NCI-H2227 (cell line): ENCODE results near the gene HK3.

Experiments
- DNase-seq: peaks from one replicate; lab custom pipeline; 2025; ENCODE audit not compliant: unreplicated experiment; lab: John Stamatoyannopoulos, UW

The HK3 gene

DNA sequence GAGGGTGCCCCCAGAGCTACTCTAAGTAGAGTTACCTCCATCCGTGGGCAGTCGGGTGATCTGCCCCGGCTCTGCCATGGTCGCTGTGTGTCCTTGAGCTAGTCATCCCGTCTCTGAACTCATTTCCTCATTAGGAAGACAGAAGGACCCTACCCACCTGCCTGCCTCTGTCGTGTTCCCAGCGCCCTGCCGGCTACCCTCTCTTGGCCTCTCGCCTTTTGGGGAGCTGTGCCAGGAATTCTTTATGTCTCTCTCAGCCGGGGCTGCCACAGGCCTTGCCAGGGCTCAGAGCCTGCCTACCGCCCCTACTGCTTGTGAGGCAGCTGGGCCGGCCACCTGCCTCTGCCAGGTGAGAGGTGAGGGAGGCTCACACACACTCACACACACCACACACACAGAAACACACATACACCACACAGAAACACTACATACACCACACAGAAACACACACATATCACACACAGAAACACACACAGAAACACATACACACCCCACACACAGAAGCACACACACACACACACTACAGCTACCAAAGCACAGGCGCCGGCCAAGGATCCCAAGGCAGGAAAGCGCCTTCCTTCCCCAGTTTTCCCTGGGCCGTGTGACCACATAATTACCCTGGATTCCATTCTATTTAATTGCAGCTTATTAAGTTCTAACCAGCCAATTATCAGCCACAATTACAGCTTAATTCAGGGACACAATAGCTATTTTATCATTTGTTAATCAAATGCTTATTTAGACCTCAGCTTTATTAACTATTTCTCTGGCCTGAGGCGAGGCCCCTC, 47.1 kb downstream of the HK3 start:
- DNase-seq = no peak

DNA sequence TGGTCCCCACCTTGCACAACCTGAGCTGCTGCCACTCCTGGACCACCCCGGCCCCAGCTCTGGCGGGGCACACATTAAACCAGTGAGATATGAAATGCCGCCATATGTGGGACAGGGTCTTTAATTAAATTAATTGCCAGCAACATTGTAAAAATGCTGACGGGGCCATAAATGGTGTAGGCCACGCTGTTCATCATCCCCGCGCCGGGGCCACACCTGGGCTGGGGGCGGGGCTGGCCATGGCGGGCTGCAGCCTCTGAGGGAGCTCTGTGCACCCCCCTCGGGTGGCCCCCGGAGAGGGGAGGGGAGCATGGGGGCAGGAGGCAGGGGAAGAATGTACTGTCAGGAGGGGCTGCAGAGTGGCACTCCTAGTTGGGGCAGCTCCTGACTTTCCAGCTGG, 47.8 kb downstream of the HK3 start:
- no peak for DNase-seq

DNA sequence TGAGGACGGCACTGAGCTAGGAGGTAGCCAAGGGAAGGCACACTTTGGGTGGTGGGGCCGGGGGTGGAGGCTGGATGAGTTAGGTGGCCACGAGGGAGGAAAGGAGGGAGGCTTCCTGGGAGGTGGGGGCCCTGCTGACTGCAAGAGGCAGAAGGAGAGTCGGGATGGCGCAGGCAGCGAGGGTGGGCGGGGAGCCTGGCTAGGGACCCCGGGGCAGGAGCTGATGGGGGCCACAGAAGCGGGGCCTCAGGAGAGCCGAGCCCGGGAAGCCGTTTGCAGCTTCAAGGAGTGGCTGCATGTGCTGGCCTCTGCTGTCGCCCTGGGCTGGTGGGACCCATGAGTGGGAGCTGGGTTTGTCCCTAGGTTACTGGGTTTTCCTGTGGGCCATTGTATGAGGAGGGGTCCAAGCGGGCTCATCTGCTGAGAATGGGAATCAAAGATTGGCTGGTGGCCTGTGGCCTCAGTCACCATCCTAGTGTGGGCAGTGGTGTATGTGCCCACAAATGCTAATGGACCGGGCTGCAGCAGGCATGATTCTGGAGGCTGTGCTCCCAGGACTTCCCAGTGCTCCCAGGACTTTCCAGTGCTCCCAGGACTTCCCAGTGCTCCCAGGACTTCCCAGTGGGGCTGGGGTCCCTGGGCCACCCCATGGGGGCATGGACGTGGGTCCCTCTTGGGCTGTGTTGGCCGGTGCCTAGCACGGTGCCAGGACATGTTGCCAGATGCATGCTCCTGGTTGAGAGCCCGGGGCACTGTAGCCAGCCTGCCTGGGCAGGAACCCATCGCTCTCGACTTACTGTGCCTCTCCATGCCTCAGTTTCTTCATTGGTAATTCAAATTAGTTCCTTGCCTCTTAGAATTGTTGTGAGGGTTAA, 48.5 kb downstream of the HK3 start:
- no peak for DNase-seq

DNA sequence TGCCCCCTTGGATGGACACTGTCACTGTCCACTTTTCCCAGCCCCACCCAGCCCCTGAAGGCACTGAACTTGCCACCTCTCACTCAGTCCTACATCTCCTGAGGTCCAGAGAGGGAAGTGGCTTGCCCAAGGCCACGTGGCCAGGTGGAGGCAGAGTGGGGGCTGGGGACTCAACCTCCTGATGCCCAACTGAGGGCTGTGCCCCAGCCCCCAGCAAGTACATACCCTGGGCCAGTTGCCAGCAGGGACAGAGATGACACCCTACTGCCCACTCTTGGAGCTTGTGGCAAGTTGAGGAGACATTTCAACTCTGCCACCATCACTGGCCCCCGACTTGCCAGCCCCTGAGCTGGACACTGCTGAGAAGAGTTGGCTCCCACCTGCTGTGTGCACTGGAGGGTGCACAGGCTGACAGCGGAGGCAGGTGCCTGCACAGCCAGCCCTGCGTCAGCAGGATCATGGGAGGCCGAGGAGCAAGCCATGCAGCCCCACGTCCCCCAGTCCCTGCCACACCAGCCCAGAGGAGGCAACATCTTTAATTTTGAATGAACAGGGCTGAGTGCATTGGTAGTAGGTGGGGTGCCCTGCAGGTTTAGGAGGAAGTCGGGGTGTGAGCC, 49.4 kb downstream of the HK3 start:
- DNase-seq = no peak

DNA sequence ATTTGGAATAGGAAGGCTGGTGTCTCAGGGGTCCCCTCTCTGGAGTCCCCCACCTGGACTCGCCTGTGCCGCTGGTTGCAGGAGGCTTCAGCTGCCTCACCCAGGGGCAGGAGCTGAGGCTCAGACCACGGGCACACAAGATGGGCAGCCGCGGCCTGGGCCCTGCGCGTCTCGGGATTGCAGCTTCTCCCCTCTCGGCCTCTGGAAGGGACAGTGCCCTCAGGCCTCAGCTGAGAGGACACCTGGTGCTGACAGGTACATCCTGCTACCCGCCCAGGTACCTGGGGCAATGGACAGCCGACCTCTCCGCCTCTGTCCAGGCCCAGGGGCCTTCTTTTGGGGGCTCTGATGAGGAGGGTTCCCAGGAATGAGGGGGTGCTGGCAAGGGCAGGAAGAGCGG, 50.5 kb downstream of the HK3 start:
- DNase-seq = no peak

DNA sequence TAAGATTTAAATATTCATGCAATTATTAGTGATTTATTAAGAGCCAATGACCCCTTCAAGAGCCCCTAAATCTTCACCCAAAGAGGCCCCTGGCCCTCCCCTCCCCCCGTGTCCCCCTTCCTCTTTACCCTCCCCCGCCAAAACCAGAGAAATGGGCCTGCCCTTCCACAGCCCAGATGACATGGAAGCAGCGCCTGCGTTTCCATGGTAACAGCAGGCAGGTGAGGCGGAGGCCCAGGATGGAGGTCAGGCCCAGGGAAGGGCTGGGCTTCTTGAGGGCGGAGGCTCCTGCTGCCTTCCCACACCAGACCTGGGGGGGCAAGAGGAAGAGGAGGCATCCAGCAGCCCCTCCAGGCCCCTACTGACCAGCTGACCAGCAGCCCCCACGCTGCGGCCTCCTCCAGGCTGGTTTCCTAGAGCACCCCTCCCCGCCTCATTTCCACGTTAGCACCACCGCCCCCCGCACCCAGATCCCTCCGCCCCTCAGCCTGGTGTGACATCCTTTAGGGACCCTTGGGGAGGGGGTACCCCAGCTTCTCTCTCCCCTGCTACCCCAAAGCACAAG, 51.3 kb downstream of the HK3 start:
- no peak for DNase-seq

DNA sequence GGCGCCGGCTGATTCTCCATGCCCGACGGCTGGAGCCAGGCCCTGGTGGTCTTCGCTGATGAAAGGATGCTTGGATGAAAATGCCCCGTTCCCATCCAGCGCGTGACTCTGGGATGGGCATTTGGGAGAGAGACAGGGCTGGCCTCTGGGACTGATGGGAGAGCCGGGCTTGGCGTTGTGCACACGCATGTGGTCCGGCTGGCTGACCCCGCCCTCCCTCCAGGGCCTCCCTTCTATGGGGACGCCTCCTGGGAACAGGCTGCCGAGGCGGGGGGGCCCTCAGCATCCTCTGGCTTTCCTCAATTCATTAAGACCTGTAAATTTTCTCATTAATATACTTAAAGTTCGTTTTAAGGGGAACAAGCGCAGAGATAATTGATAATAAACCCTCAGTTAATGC, 52.0 kb downstream of the HK3 start:
- no peak for DNase-seq

DNA sequence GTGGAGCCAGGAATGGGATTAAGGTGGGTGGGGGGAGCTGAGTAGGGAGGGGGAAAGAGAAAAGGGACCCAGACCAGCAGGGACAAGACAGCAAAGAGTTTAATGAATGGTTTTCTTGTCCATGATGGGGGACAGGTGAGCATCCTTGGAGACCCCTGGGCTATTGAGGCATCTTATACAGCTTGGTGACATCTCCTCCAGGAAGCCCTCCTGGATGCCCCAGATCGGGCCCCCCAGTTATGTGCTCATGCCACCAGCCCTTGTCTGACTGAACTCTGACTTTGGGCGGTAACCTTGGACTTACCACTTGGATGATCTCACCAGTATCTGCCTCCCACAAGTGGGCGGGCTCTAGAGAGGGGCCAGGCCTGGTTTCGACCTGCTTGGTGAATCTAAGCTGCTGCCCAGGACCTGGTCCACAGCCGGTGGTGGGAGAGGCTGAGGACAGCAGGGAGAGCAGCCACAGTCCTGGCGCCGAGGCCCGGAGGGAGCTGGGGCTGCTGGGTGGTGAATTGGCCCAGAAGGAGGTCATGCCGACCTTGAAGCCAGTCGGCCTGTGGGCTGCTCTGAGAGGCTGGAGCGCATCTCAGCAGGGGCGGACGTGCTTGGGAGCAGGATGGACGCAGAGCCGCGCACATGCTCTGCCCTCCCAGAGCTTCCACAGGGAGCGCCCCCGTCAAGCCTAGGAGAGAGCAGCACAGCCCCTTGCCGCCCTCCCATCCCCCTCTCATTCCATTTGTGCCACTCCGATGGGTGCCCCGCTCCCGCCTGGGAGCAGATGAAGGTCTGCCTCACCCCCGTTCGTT, 52.6 kb downstream of the HK3 start:
- DNase-seq = no peak

DNA sequence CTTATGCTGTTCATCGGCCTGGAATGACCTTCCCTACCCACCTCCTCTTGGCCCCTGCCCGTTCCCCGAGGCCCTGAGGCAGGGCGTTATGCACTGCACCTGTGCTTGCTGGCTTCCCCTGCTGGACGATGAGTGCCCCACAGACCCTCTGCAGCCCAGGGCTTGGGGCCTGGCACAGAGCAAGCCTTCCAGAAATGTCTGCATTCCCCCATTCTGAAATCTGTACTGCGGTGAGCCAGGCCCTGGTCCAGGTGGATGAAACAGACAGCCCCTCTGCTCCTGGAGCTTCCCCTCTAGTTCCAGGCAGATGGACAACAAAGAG, 53.8 kb downstream of the HK3 start:
- DNase-seq = no peak

DNA sequence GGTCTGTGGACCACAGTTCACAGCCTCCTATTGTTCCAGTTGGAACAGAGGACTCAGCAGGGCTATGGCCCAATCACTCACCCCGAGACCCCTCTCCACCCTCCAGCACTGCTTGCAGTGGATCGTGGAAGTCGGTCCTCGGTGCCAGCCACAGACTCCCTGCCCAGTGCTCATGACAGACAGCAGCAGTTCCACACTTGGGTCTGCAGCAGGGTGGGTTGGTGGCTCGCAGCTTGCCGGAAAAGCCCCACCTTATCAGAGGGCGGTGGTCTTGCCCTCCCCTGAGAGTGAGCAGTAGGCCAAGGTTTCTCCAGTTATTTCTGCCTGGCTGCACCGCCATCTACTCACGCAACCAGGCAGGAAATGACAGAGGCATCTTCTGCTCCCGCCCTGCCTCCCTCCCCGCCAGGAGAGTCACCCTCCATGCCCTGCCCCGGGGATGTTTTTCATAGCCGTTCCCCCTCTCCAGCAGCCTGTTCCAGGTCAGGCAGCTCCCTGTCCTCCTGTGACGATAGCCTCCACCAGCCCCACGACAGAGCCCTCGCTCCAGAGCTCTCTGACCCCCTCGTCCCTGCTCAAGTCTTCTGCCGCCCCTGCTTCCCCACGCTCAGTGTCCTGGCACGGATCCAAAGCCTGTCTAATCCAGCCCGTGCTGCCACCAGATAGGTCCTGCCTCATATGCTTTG, 54.3 kb downstream of the HK3 start:
- DNase-seq = peak; percentile 72

DNA sequence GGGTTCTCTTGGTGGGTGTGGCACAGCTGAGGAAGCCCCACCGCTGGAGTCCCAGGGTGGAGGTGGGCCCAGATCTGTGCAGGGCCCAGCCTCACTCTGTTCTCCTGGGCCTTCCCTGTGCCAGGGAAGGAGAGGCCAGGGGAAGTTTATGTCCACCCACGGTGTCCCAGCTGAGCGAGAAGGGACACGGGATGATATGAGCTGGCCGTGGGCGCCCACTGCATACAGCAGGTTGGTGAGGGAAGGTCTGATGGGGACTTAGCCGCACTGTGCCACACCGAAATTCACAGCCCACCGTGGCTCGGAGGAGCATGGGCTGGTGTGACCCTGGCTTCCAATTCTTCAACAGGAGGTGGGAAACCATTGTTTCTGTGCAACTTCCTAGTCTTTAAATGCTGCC, 54.9 kb downstream of the HK3 start:
- no peak for DNase-seq

DNA sequence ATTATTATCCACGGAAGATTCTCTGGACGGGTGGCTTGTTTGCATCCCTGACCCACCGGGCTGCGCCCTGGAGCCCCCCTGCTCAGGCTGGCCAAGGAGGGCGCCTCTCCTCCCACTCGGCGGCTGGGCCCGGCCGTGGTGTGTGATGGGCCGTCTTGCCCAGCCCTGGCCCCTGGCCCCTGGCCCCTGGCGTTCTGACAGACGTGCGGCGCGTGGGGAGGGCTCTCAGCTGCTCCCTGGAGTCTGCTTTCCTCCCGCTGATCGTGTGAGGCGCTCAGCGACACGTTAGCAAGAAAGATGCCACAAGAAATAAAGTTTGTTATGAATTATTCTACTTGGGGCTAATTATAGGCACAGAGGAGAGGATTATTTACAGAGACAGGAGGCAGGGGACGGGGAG, 55.5 kb downstream of the HK3 start:
- DNase-seq = no peak

DNA sequence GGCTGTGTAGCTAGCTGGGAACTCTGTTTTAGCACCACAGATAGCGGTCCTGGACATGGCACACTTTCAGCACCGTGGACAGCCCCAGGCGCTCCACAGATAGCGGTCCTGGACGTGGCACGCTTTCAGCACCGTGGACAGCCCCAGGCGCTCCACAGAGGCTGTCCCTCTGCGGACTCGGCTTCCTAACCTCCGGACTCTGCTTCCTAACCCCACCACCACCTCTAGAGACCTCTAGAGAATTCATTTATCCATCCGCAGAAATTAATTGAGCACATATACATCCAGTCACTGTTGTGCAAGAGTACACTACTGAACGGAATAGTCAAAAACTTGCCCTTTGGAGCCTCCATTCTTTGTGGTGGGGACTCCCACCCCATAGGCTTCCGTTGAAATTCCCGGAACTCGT, 61.4 kb downstream of the HK3 start:
- DNase-seq = no peak

DNA sequence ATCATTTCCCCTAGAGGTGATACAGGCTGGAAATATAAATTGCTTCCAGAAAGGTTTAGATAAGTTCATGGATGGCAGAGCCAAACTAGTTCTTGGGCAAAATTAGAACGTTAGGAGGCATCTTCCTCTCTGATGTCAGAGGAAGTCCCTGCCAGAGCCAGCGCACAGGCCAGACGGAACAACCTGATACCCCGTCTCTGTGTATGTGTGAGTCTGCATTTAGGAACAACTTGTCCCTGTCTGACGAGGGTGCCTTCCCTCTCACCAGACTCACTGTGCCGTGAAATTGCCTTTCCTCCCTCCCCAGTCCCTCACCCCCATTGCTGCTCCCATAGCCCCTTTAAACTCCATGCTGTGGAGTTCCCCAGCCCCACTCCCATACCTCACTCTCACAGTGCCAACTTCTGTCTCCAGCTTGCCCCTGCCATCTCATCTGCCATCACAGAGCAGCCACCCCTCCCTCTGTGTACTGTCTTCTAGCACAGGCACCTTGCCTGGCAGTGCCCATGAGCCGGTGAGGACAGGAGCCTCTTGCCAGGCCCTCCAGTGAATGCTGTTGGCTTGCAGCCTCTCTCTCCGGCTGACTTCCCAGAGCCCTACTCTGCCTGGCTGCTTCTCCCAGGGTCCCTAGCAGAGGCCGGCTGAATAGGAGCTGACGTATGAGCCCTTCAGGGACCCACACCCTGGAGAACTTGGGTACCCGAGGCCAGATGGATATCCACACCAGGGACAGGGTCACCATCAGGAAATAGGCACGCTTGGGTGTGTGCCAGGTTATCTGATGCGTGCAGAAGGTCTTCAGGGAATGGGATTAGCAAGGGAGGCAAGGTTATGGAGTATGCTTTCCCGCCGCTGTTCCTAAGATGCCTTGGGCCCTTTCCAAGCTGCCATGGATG, 62.1 kb downstream of the HK3 start:
- no peak for DNase-seq

DNA sequence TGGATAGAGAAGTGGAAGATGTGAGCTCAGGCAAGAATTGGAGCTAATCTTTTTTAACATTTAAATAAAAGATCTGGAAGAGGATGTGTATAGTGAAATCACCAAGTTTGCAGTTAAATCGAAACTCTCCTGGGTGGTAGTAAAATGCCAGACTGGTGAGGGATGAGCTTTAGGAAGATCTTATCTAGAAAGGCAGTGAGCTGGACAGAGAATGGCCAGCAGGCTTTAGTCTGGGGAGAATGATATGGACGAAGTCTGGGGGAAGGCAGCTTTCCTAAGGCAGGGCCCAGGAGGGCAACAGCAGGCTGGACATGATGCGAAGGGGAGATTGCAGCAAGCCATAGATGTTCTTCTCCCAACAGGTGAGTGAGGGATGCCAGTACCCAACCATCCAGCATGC, 63.2 kb downstream of the HK3 start:
- DNase-seq = no peak

DNA sequence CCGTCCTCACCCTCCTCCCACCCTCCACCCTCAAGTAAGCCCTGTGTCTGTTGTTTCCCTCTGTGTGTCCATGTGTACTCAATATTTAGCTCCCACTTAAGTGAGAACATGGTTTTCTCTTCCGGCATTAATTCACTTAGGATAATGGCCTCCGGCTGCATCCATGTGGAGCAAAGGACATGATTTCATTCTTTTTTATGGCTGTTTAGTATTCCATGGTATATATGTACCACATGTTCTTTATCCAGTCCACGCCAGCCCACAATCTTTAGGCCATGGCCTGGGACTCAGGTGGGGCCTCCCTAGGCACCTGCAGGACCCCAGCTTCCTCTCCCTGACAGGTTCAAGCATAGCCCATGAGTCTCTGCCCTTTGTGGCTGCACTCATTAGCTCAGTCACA, 65.9 kb downstream of the HK3 start:
- no peak for DNase-seq

DNA sequence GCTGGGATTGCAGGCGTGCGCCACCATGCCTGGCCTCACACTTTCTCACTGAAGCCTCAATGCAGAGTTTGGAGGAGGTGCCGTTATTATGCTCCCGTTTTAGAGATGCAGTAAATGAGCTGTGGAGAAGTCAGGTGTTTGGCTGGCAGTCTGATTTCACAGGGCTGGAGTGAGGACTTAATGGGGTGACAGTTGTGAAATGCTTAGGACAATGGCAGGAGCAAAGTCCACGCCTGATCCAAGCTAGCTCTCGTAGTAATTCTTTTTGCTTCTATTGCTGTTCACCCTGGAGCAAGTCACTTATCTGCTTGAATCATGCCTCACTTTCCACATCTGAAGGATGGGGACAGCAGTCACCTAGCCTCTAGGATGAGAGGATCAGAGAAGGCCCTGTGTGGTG, 67.0 kb downstream of the HK3 start:
- DNase-seq = no peak

DNA sequence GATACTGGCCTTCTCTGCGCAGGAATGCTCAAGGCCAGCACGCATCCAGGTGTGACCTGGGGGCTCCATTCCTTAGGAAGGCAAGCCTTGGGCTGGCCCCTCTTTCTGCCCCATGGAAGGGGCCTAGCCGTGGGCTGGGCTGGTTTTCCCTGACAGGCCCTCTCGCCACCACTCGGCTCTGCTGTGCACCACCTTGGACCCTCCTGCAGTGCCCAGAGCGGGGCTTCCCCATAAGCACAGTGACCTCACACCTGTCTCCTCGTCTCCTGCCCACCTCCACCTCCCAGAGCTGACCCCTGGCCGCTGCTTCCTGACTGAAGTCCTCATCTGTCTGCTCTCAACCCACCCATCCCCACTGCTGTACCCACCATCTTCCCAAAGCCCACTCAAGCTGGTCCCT, 67.7 kb downstream of the HK3 start:
- no peak for DNase-seq

DNA sequence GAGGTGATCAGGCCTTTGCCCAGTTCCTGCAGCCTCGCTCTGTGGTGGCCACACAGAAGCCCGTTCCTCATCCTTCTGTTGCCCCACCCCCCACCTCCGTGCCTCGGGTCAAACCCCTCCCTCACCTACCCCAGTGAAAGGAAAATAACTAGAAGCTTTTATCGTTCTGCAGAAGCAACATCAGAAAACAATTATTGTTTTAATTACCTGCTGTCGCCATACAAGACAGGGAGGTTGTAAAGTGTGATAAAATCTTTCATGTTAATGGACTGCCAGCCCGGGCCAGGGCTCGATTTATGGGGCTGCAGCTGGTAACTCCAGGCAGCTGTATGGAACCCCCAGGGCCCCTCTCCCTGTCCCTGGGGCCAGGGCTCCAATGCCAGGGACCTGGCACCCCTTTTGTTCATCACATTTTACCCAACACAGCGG, 68.1 kb downstream of the HK3 start:
- no peak for DNase-seq
